Fibroblast of the aortic adventitia (primary cell): Measurements from ENCODE around the gene TMEM170B. TPM values are rescaled to one million over a fixed set of nuclear protein-coding genes. Genes with fewer than 3 reads are reported as not detected.

Experiments used
- DNase-seq: peaks from one replicate; pipeline ENCODE4 v3.0.0-alpha.2; 2010; ENCODE audit warnings: low read depth
- H3K4me3 ChIP-seq: 2 replicates; pipeline ENCODE4 v1.5.1; 2011; ENCODE audit warnings: low read depth, mild to moderate bottlenecking, control low read depth, low read length, moderate library complexity
- CTCF ChIP-seq: IDR thresholded peaks from 2 replicates; pipeline ENCODE4 v1.5.1; 2011; ENCODE audit warnings: mild to moderate bottlenecking, low read length, control low read depth, inconsistent platforms; ENCODE audit not compliant: insufficient read depth
- total RNA-seq: library from RNA; depleted of rRNA; stranded (reverse); fragments of >200 nt; gene quantifications from 2 replicates; pipeline ENCODE4 v1.2.3, GENCODE V29; 2012; ENCODE audit warnings: low replicate concordance

TMEM170B gene
- total RNA-seq, 1 donor, result 2.5 TPM

GRCh38 chr6:11616200-11616611 is 78.7 kb downstream of the TMEM170B start:
- peak; percentile 88 for DNase-seq
- no peak overlapping the region for H3K4me3 ChIP-seq
- TF ChIP-seq CTCF, result no peak

- peak; percentile 33 for TF ChIP-seq CTCF
- no peak overlapping the region for H3K4me3 ChIP-seq
- DNase-seq, result no peak
Observed at GRCh38 chr6:11618533-11618932, 81.0 kb downstream of the TMEM170B start.

GRCh38 chr6:11621119-11621518 is 83.6 kb downstream of the TMEM170B start:
- no peak for DNase-seq
- TF ChIP-seq CTCF, result no peak
- no peak overlapping the region for H3K4me3 ChIP-seq

GRCh38 chr6:11622156-11622555 is 84.6 kb downstream of the TMEM170B start:
- H3K4me3 ChIP-seq, result no peak overlapping the region
- TF ChIP-seq CTCF, result no peak
- DNase-seq, result no peak

- no peak overlapping the region for H3K4me3 ChIP-seq
- DNase-seq, result no peak
- no peak for TF ChIP-seq CTCF
Observed at GRCh38 chr6:11623272-11623671, 85.7 kb downstream of the TMEM170B start.

GRCh38 chr6:11625302-11625701 is 87.8 kb downstream of the TMEM170B start:
- H3K4me3 ChIP-seq, result no peak overlapping the region
- TF ChIP-seq CTCF, result no peak
- DNase-seq, result peak; percentile 56

- DNase-seq, result no peak
- TF ChIP-seq CTCF, result no peak
Observed at GRCh38 chr6:11626356-11626755, 88.8 kb downstream of the TMEM170B start.

More at GRCh38 chr6:11626356-11626755, 88.8 kb downstream of the TMEM170B start:
- H3K4me3 ChIP-seq, result no peak overlapping the region
